Nucleus accumbens (tissue), 56 donors: ENCODE data around the gene NDUFAF3.

Source experiments
- DNase-seq, 56 donors: peaks; one replicate each; lab custom pipeline; 2025; lab: John Stamatoyannopoulos, UW

The NDUFAF3 gene, protein sequence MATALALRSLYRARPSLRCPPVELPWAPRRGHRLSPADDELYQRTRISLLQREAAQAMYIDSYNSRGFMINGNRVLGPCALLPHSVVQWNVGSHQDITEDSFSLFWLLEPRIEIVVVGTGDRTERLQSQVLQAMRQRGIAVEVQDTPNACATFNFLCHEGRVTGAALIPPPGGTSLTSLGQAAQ

DNA sequence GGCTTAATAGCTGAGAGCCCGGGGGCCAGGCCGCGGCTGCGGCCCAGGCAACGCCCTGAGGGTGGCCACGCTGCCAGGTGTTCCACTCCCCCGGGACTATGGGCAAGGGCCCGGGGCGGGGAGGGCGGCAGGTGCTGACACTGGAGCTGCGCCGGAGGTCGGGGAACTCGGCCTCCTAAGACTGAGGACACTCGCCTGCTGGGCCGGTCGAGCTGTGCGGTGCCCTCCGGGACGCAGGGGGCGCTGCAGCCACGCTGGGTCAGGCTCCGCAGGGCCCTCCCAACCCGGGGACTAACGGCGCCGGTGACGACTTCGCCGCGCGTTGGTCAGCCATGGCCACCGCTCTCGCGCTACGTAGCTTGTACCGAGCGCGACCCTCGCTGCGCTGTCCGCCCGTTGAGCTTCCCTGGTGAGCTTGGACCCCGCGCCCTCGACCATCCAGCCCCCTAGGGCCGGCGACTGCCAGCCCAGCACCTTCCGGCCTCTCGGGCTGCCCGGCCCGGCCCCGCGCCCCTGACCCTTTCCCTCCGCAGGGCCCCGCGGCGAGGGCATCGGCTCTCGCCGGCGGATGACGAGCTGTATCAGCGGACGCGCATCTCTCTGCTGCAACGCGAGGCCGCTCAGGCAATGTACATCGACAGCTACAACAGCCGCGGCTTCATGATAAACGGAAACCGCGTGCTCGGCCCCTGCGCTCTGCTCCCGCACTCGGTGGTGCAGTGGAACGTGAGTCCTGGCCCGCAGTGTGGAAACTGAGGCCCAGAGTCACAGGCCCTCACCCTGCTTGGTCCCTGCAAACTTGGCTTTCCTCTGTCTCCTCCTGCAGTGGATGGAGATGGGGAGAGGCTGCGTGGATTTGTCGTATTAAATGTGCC, at the start of gene NDUFAF3:
NDUFAF3 (plus strand) TSS at position 309 of the 875 bp plus-strand sequence; CDS start at position 333, 24 bp downstream.
- DNase-seq = peak in 54 of 56 donors; percentile 67 to 94 (median 82)

DNA sequence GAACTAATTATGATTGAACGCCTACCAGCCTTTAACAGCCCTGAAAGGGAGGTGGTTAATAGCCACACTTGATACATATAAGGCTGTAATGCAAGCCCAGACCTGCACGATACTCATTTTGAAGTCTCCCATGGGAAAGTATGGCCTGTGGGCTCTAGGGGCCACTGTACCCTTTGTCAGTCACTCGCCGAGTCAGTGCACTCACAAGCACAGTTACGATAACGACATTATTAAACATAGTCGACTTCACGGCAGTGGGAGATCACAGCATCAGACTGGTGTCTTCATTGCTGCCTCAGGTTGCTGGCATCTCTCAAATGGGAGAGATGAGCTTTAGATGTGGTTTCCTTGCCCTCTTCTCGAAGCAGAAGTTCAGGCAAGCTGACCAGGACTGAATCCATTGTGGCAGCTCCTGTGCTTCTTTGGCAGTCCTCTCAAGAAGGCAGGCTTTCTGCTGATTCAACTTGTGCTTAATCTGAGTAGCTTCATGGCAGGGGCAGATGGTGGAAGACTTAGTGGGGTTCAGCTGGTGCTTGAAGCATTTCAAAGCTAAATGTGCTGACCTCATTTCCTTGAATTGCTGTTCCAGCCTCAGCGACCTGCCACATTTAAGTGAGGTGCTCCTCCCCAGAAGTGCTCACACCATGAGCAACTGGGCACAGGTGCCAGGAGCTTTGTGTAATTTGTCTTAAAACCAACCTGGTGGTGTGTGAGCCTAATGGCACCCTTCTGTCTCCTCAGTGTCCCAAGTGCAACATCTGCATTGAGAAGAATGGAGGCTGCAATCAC, 47.7 kb upstream of the NDUFAF3 start:
- no peak for DNase-seq

DNA sequence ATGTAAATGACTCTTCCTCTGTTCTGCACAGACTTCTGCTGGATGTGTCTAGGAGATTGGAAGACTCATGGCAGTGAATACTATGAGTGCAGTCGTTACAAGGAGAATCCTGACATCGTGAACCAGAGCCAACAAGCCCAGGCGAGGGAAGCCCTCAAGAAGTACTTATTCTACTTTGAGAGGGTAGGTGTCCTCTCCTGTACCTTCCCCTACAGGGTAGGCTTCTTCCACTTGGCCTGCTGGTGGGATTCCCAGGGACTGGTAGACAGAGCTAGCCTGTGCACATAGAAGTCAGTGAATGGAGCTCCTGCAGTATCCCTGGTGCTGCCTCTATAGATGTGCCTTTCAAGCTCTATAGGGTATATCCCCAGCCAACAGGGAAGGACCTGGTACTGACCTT, 42.5 kb upstream of the NDUFAF3 start:
- no peak for DNase-seq

DNA sequence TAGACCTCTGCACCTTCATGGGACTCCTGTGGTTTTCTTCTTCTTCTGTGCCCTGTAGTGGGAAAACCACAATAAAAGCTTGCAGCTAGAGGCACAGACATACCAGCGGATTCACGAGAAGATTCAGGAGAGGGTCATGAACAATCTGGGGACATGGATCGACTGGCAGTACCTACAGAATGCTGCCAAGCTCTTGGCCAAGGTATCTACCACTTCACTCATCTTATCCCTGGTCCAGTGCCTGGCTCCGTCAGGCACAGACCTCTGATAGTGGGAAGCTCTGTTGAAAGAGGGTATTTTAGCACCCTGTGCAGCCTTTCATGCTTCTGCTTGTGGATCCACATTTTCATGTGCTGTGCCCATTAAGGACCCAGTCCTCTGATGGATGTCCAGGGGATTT, 41.6 kb upstream of the NDUFAF3 start:
- DNase-seq = no peak

DNA sequence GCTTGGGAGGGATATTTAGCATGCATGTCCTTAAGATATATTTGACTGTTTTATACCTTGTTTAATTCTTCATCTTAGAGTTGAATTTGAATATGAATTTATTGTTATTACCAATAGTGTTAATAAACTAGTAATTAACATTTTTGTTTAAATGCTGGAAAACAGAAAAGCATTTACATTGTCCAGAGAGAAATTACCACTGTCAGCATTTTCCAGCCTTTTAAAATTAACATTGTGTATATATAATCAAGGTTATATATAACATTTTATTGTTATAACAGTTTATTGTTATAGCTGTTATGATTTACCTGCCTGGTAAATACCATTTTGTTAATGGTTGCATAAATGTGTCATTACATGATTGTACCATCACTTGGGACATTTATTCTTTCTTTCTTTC, 39.9 kb upstream of the NDUFAF3 start:
- DNase-seq = no peak

DNA sequence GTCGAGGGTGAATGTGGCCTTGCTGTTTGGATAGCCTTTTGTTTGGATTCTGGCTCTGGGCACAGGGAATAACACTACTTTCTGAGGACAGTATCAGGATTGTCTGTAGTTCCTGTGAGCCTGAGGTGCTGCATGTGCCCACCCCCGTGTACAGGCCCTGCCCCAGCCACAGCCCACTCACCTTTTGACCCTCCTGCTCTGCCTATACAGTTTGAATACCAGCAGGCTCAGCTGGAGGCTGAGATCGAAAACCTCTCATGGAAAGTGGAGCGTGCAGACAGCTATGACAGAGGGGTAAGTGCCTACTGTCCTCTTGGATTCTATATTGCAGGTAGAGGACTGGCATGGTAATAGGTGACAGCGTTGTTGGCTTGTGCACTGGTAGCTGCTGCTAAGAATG, 39.2 kb upstream of the NDUFAF3 start:
- no peak for DNase-seq

DNA sequence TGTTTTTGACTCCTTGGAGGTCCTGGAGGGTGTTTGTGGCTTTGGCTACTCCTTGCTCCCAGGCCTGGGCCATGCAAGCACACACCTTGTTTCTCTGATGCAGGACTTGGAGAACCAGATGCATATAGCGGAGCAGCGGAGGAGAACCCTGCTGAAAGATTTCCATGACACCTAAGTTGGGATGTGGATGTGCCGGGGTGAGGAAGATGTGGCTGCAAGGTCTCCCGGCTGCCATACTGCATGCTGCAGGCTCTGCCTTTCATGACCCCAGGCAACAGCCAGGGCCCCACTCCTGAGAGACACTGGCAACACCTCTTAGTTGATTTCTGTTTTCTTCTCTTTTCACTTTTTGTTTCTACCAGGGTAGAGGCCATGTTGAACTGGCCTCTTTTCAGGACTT, 38.8 kb upstream of the NDUFAF3 start:
- no peak for DNase-seq

DNA sequence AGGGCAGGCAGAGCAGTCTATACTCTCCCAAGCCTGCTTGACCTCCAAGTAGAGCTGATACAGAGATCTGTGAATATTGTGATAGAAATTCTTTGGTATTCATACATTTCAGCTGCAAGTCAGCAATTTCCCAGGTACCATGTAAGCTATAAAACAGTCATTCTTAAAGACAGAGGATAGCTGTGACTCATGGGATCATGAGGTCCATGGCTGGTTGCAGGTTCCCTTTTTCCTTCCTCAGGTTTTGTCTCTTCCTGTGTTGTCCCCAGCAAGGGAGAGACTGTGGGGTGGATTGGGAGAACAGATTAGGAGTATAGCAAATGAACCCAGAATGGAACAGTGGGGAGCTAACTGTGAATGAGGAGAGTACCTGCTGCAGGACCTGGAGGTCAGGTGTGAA, 37.3 kb upstream of the NDUFAF3 start:
- DNase-seq = no peak

DNA sequence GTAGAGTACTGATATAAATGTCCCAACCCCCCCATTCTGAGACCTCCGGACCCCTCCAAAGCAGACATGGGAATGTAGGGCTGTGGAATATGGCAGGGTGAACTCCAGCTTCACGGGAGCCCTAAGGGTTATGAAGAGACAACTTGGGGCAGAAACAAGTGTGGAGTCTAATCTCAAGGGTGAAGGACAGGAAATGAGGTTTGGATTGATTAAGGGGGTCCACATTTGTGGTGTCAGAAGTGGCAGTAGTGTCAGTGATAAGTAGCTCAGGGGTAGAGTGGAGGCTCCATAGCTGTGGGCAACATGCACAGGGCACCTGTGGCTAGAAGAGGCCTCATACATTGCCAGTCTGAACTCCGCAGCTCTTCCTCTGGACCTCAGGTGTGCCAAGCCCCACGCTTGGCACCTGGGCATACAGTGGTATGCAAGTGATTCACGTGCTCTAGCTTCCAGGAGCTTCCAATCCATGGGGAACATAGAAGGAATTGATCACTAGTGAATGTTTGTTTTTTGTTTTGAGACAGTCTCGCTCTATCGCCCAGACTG, 36.0 kb upstream of the NDUFAF3 start:
- DNase-seq = no peak

DNA sequence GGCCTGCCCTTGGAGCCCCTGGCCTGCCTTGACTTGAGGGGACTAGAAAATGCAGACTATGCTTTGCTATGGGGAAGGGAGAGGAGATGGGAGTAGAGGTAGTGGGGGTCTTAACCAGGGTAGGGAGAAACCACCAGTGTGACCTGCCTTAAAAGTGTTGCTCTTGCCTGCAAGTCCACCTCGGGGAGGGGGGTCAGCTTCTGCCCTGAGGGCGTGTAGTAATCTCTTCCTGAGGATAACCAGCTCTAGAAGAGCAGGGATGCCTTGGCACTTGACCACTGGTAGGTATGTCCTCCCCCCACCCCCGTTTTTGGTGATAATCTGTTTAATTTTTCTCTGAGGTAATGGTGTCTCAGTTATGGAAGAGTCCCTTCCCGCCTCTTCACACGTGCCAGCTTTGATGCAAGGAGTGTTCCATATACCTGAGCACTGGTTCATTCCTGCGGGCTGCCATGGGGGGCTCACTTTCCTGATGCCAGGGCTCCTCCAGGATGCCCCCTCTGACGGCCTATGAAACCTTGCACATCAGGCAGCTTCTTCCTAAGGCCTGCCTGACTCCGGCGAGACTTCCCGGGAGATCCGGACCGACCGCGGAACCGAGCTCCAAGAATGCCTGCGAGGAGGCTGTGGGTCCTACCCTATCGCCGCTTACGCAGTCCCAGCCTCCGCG, 32.7 kb upstream of the NDUFAF3 start:
- DNase-seq = no peak

DNA sequence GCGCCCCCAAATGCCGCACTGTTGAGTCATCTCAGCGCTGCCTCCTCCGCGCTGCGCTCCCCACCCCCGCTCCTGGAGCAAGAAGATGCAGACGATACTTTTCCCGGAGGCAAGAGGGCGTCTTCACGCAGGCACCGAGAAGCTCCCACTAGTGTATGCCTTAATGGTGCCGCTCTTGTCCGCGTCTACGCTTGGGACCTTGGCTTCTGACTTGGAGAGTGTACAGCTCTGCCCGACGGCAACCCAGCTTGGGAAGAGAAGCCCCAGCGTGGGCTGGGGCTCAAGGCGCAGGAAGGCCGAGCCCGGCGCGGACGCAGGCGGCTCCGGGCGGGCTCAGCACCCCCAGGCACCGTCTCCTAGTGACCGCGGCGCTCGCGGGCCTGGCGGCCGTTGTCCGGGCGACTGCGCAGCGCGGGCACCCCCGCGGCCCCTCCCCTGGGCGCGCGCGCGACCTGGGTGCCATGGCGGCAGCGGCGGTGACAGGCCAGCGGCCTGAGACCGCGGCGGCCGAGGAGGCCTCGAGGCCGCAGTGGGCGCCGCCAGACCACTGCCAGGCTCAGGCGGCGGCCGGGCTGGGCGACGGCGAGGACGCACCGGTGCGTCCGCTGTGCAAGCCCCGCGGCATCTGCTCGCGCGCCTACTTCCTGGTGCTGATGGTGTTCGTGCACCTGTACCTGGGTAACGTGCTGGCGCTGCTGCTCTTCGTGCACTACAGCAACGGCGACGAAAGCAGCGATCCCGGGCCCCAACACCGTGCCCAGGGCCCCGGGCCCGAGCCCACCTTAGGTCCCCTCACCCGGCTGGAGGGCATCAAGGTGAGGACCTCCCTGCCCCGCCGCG, 31.9 kb upstream of the NDUFAF3 start, which contains the start of gene P4HTM:
P4HTM (plus strand) TSS at position 446 of the 840 bp plus-strand sequence; CDS start at position 462, 16 bp downstream.
- peak in 55 of 56 donors; percentile 49 to 95 (median 87) for DNase-seq

DNA sequence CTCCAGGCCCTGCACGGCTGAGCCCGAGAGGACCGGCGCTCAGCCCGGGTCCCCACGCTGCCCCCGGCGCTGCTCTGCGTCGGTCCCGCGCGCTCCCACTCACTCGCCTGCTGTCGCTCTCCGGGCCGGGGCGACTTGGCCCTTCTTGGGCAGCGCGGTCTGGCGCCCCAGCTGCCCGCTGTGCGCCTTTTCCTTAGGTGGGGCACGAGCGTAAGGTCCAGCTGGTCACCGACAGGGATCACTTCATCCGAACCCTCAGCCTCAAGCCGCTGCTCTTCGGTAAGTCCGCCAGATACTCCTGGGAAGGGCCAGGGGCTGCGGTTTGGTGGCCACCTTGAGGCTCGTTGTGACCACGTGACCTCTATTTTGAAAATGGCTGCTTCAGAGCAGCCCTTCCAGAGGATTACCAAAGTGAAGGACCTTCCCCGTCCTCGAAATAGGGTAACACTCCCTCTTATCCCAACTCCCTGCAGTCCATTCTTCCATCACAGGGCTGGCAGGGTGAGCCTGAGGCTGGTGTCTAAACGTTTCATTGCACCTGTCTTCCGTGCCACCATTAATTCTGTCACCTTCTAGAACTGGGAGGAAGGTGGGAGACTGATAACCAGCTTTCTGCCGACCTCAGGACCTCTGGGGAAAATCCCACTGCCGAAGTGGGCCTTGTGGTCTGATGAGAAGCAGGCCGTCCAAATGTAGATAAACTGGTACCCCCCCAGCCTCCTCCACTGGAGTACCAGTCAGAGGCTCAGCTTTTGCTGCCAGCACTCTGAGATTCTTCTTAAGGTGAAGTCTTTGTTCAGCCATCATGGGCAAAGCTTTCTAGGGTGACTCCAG, 31.1 kb upstream of the NDUFAF3 start:
- peak in 26 of 56 donors; percentile 10 to 58 (median 34) for DNase-seq

DNA sequence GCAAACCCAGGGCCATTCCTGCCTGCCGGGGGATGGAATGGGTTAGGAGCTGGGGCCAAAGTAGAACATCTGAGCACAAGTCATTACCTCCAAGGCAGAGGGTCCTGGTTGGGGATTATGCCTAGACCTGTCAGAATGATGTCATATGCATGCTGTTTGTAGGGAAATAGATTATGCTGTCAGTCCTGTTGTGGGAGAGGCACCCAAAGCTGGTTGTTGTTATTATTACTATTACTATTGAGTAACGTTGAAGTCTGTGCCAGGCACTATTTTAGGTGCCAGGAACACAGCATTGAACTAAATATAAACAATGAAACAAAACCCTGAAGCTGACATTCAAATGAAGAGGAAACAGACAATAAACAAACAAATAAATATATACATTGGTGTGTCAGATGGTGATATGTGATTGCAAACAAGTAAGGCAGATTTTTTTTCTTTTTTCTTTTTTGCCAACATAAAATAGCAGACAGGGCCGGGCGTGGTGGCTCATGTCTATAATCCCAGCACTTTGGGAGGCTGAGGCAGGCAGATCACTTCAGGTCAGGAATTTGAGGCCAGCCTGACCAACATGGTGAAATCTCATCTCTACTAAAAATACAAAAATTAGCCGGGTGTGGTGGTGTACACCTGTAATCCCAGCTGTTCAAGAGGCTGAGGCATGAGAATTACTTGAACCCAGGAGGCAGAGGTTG, 29.9 kb upstream of the NDUFAF3 start:
- DNase-seq = no peak

DNA sequence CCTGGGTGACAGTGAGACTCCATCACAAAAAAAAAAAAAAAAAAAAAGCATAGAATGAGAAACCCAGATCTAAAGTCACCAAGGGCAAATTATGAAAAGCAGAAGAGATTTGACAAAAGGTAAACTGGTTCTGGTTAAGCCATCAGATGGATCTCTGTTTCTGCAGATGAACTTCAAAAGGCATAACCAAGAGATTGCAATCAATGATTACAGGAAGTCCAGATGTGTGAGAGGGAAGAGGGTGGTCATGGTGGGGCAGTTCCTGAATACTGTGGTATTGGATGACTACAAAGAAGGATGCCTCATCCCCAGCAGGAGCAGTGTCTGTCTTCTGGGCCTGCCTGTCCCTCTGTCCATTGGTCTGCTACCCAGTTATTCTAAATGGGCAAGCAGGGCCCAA, 28.1 kb upstream of the NDUFAF3 start:
- DNase-seq = no peak

DNA sequence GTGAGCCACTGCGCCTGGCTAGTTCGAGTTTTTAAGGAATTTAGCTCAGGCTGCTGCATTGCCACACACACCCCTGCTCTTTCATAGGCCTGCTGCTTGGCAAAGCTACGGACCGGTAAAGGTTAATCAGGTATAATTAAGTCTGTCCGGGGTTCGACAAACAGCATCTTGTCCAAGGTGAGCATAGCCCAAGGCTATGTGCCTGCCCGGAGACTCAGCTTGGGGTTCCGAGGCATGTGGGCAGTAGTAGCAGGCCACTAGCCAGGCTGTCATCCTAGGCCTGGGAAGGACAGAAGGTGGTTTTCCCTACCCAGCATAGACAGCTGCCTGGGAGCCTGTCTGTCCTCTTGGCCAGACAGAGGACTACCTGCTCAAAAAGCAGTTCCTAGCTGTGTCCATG, 25.3 kb upstream of the NDUFAF3 start:
- no peak for DNase-seq

DNA sequence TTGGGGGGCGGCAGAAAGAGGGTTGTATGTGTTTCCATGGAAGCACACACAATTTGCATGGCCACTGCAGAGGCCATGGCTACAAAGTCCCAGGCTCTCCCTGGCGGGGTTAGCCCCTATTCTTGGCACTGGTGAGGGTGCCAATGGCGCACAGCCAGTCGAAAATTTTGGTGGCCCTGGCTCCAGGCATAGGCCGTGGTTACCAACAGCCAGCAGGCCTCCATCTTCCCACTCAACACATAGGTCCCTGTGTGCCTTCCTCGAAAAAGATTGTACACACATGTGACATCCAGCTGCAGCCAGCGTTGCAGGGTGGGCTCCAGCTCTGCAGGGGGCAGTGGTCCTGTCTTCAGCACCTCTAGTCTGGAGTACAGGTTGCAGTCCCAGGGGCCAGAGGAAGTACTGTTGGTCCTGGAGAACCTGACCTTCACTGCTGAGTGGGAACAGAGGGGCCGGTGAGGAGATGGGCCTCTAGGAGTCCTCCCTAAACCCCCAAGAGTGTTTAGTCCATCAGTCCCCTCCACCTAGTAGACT, 24.8 kb upstream of the NDUFAF3 start:
- no peak for DNase-seq
